GM18498 (cell line): ENCODE results near the gene SLC7A6OS.
A peak's percentile ranks its signal among the peaks of the same experiment; 100 is the strongest.

Source experiments
- ATAC-seq: cut with Tn5 transposase; IDR thresholded peaks from one replicate; pipeline ENCODE4 v1.9.1; 2021; ENCODE audit warnings: mild to moderate bottlenecking, moderate library complexity; ENCODE audit not compliant: unreplicated experiment

Gene SLC7A6OS

GRCh38 chr16:68282064-68282452 is 28.7 kb downstream of the SLC7A6OS start:
- ATAC-seq: no peak

GRCh38 chr16:68281368-68282063 is 29.2 kb downstream of the SLC7A6OS start:
- ATAC-seq: no peak

GRCh38 chr16:68279726-68280558 is 30.8 kb downstream of the SLC7A6OS start:
- ATAC-seq: no peak

GRCh38 chr16:68276223-68276622 is 34.5 kb downstream of the SLC7A6OS start:
- no peak for ATAC-seq

- ATAC-seq: peak; percentile 73
Observed at GRCh38 chr16:68275611-68276191, 35.0 kb downstream of the SLC7A6OS start.

DNA sequence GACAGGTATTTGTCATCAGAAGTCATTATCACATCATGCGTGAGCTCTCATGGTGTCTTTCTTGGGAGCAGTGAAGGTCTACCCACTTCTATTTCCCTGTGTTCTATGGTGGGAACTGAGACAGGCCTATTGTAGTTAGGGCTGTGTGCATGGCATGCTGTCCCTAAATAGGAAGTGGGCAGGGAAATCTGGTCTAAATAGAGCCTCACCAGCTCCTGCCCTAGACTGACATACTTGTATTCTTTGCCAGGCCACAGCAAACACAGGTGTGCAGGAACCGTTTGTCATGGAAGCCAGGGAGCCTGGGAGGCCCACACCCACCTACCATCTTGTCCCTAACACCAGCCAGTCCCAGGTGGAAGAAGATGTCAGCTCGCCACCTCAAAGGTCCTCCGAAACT is 36.3 kb downstream of the SLC7A6OS start:
- no peak for ATAC-seq

GRCh38 chr16:68273896-68274295 is 36.9 kb downstream of the SLC7A6OS start:
- ATAC-seq: no peak

- ATAC-seq: no peak
Observed at GRCh38 chr16:68273459-68273858, 37.3 kb downstream of the SLC7A6OS start.

- no peak for ATAC-seq
Observed at GRCh38 chr16:68272507-68273209, 38.1 kb downstream of the SLC7A6OS start.

GRCh38 chr16:68270353-68270752 is 40.4 kb downstream of the SLC7A6OS start:
- no peak for ATAC-seq

DNA sequence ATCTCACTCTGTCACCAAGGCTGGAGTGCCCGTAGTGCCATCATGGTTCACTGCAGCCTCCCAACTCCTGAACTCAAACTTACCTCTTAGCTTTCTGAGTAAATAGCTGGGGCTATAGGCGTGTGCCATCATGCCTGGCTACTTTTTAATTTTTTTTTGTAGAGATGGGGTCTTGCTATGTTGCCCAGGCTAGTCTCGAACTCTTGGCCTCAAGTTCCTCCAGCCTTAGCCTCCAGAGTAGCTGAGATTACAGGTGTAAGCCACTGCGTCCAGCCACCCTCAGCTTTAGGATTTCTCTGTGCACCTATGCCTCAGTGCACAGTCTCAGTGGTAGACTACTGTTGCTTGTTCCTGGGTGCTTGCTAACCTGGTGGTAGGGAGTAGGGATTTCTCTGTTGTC is 41.0 kb downstream of the SLC7A6OS start:
- ATAC-seq: no peak

GRCh38 chr16:68267612-68268405 is 42.9 kb downstream of the SLC7A6OS start:
- no peak for ATAC-seq

DNA sequence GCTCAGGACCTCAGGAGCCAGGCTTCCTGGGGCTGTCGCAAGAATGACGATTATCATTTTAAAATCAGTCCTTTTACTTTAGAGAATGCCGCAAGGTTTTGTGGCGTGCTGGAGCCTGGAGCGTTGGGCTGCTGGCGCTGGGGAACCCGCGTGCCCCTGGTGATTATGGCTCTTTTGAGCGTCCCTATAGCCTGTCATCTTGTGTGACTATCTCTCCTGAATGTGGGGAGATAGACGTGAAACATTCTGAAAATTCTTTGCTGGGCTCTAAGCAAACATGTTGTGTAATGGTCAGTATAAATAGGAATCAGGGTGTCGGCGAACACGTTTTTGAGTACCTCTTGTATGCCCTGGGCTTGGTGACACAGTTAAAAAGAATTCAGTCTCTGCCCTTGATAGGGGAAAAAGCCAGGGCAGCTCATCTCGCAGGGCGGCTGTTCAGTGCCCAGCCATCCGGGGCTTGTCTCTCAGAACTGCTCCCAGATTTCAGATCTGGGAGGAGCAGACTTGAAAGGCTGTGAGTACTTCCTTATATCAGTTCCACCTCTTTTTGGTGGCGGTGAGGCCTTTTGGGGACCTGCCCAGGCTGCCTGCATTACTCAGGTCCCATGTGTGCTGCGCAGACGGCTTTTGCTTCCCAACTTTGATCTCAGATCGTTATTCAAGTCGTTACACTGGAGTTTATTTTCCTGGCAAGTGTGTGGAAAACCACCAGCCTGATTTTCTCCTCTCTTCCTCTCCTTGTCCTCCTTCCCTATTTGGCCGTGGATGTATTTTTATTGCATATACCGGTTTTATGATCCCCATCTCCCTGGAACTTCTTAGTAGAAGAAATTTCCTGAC is 45.4 kb downstream of the SLC7A6OS start:
- ATAC-seq: peak; percentile 14

DNA sequence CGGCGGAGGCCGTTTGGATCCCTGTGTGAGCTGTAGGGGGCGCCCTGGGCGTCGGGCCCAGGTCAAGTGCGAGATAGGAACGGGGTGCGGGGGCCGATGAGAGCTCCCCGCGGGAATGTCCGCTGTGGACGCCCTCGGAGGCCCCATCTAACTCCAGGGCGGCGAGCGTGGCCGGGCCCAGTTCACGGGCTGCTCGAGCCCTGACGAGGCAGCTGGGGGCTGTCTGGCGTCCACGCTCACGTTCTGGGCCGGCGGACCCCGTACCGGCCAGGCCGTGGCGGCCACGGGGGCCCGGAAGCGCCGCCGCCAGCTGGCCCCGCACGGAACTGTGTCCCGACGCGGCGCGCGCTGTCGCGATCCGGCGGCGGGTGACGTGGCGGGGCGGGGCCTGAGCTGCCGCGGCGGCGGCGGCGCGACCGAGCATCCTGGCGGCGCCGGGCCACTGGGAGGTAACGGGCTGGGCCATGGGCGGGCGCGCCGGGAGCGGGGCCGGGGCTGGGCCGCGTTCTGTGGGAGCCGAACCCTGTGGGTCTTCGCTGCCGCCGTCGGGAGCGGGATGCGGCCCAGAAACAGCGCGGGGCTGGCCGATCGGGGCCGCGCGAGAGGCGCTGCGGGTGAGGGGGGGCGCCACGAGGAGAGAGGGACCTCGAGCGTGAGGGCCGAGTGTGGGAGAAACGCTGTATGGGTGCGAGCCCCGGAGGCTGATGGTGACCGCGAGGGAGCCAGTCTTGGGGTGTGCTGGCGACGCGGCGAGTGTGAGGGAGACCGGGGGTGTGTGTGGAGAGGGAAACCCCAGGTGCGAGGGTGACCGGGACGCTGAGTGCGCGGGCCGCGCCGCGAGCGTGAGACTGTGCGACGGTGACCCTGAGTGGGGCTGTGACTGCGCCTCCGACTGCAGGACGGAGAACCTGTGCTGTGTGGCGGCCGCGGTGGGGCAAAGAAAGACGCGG is 46.3 kb downstream of the SLC7A6OS start, which contains the start of gene SLC7A6:
TSS of gene SLC7A6 (plus strand) at position 399 of the 950 bp plus-strand sequence. CDS start 10,201 bp downstream, outside the sequence.
- peak; percentile 61 for ATAC-seq

GRCh38 chr16:68263559-68264127 is 47.1 kb downstream of the SLC7A6OS start:
- ATAC-seq: peak; percentile 3

DNA sequence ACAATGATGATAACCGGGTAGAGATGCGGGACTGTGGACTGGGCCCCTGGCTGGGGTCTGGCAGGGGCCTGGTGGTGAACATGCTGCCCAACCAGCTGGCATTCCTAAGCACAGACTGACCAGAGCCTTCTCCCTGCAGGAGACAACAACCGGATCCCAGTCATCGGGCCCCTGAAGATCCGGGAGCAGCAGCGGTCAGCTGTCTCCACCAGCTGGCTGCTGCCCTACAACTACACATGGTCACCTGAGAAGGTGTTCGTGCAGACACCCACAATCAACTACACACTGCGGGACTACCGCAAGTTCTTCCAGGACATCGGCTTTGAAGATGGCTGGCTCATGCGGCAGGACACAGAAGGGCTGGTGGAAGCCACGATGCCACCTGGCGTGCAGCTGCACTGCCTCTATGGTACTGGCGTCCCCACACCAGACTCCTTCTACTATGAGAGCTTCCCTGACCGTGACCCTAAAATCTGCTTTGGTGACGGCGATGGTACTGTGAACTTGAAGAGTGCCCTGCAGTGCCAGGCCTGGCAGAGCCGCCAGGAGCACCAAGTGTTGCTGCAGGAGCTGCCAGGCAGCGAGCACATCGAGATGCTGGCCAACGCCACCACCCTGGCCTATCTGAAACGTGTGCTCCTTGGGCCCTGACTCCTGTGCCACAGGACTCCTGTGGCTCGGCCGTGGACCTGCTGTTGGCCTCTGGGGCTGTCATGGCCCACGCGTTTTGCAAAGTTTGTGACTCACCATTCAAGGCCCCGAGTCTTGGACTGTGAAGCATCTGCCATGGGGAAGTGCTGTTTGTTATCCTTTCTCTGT is 51.5 kb downstream of the SLC7A6OS start:
- no peak for ATAC-seq
